Adrenal gland (tissue), 12 donors: ENCODE results near the gene RPL28. TPM values are rescaled to one million over a fixed set of nuclear protein-coding genes. Genes with fewer than 3 reads are reported as not detected.
"Not testable (repeated sequence)": the region's sequence is repeated elsewhere in the genome, so short reads cannot be mapped to it uniquely, and the experiment has no call there.

ENCODE experiments used
- DNase-seq, 7 donors: peaks; one replicate each; pipeline ENCODE4 v3.0.0-alpha.2; 2019 to 2020
- H3K27ac ChIP-seq, 5 donors: fragments of 200-600 bp; sonication (generic) in 4 of 5; 1 replicate in 3 of 5; 2 replicates in 2 of 5; pipeline versions ENCODE4 v1.5.1 to v1.8.0; 2016 to 2020; ENCODE audit warnings: mild to moderate bottlenecking in 1 of 5
- H3K27me3 ChIP-seq: fragments of 200-600 bp; 2 replicates; pipeline ENCODE4 v1.8.0; 2021
- H3K36me3 ChIP-seq, 2 donors: fragments of 200-600 bp; replicated peaks in 1 of 2; 1 replicate in 1 of 2; 2 replicates in 1 of 2; pipeline versions ENCODE4 v1.5.1 to v1.8.0; 2018 to 2022
- H3K4me1 ChIP-seq, 2 donors: fragments of 200-600 bp; replicated peaks in 1 of 2; 1 replicate in 1 of 2; 2 replicates in 1 of 2; pipeline versions ENCODE4 v1.5.1 to v1.8.0; 2018 to 2021
- H3K4me3 ChIP-seq, 4 donors: fragments of 200-600 bp; sonication (generic) in 3 of 4; one replicate each; pipeline ENCODE4 v1.5.1; 2016 to 2018
- H3K9me3 ChIP-seq, 3 donors: fragments of 200-600 bp; sonication (generic) in 1 of 3; replicated peaks in 1 of 3; 1 replicate in 2 of 3; 2 replicates in 1 of 3; pipeline versions ENCODE4 v1.5.1 to v1.8.0; 2016 to 2021
- POLR2A ChIP-seq, 2 donors: fragments of 450-650 bp; IDR thresholded peaks; one replicate each; pipeline ENCODE4 v1.6.1; 2017; ENCODE audit warnings: antibody characterized with exemption in 2 of 2, mild to moderate bottlenecking in 2 of 2, moderate library complexity in 1 of 2
- WGBS, 4 donors: extraction: QIAGEN DNeasy Blood & Tissue Kit in 2 of 4; methylation state at CpG; one replicate each; pipeline versions ENCODE4 v1.1.5 to v1.1.7; 2013 to 2017; 5-methylcytosine and 5-hydroxymethylcytosine counted together
- intact Hi-C, 2 donors: fragments of 100-400 bp; cut with DNase I; formaldehyde crosslinking; loops; one replicate each; pipeline versions ENCODE4 v1.14.1 to v1.15.0; 2022 to 2023
- polyA plus RNA-seq, 3 donors: library from polyadenylated mRNA; stranded (reverse); fragments of 200-250 nt in 2 of 3; fragments of 350-450 nt in 1 of 3; fragmentation: Illumina TruSeq in 1 of 3; extraction: RNeasy Lipid Tissue Mini Kit (QIAGEN cat#74804) in 1 of 3; gene quantifications; one replicate each; pipeline ENCODE4 v1.2.3, GENCODE V29; 2013 to 2014
- total RNA-seq, 9 donors: library from RNA; depleted of rRNA in 4 of 9; stranded (reverse); fragments of >200 nt in 4 of 9; fragments of 120-200 nt in 1 of 9; fragmentation: NEBNext Ultra II Directional in 1 of 9; extraction: Animal tissue kit (Norgen Biotek cat#: 25700) in 1 of 9; gene quantifications; one replicate each; pipeline versions ENCODE4 v1.1.0 to v1.2.4, GENCODE V29; 2013 to 2023
- TF ChIP-seq, protein P1 (sequence below), 6 experiments: fragments of 450-650 bp in 4 of 6; fragments of 200-600 bp in 2 of 6; sonication (generic) in 1 of 6; IDR thresholded peaks; 1 replicate in 5 of 6; 2 replicates in 1 of 6; pipeline versions ENCODE4 v1.5.1 to v1.8.0; 2016 to 2021; ENCODE audit warnings: antibody characterized with exemption in 6 of 6, mild to moderate bottlenecking in 2 of 6, moderate library complexity in 1 of 6
- donor health status: healthy with polysubstance abuse.
- donor health status: Bipolar disorder and iron deficiency.
- donor health status: DM: yes; HTN: yes; CAD: no.
- donor health status: DM: no; HTN: no; CAD: no.
- donor health status: DM: no; HTN: no; CAD: no.
- donor health status: DM: yes; HTN: yes; CAD: no.

RPL28 gene
- total and polyA plus RNA-seq, 12 donors, result 194 to 2,804 (median 1,045) TPM

DNA sequence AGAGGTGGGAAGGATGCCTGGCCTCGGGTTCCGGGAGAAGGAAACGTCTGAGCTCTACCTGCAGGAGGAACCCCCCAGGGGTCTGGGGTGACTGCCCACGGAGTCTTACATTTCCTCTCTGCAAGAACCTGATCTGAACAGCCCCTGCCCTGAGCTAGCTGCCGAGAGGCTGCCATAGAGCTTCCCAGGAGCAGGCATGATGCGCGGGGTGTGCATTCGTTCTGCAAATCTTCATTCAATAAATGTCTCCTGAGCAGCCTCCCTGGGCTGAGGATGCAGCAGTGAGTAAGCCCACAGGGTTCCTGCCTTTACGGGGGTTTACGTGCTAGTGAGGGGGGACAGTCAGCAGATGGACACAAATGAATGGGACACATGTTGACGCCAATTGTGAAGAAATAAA is 58.9 kb downstream of the RPL28 start:
- peaks cover 51% of the 10 kb centered on the region for H3K27me3 ChIP-seq
- no peaks in the 10 kb centered on the region for H3K4me1 ChIP-seq
- intact Hi-C loops, result no loop called here
- DNase-seq, result no peak
- no peak overlapping the region for H3K4me3 ChIP-seq
- no peak overlapping the region for H3K27ac ChIP-seq
- 31 to 50% (median 45%) methylated on average over 8 to 11 of the region's 11 CpGs for WGBS, 4 donors
- H3K9me3 ChIP-seq, result no peaks in the 10 kb centered on the region
- no peaks in the 10 kb centered on the region for H3K36me3 ChIP-seq
- TF ChIP-seq POLR2A (IDR thresholded peaks at IDR 0.05), result no peak
- TF ChIP-seq, protein P1, sequence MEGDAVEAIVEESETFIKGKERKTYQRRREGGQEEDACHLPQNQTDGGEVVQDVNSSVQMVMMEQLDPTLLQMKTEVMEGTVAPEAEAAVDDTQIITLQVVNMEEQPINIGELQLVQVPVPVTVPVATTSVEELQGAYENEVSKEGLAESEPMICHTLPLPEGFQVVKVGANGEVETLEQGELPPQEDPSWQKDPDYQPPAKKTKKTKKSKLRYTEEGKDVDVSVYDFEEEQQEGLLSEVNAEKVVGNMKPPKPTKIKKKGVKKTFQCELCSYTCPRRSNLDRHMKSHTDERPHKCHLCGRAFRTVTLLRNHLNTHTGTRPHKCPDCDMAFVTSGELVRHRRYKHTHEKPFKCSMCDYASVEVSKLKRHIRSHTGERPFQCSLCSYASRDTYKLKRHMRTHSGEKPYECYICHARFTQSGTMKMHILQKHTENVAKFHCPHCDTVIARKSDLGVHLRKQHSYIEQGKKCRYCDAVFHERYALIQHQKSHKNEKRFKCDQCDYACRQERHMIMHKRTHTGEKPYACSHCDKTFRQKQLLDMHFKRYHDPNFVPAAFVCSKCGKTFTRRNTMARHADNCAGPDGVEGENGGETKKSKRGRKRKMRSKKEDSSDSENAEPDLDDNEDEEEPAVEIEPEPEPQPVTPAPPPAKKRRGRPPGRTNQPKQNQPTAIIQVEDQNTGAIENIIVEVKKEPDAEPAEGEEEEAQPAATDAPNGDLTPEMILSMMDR (IDR thresholded peaks at IDR 0.05), result no peak

DNA sequence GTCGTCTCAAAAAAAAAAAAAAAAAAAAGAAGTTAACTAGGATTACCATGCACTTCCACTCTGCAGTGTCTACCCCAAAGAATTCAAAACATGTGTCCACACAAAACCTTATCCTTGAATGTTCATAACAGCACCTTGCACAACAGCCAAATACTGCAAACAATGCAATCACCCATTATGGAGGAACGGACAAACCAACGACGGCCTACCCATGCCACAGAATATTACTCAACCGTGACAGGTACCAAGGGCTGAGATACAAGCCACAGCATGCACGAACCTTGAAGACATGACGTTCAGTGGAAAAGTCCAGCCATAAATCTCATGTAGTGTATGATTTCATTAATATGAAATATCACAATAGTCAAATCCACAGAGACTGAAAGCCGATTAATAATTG is 60.3 kb downstream of the RPL28 start:
- Histone ChIP-seq H3K4me3 (no peak overlapping the region), H3K9me3 (no peaks in the 10 kb centered on the region), H3K27ac (no peak overlapping the region), H3K27me3 (peaks cover 41% of the 10 kb centered on the region), H3K36me3 (no peaks in the 10 kb centered on the region), H3K4me1 (no peaks in the 10 kb centered on the region)
- intact Hi-C loops, result no loop called here
- WGBS, 4 donors, result 47 to 60% (median 50%) methylated on average over 7 to 8 of the region's 8 CpGs
- TF ChIP-seq POLR2A (IDR thresholded peaks at IDR 0.05), result no peak
- TF ChIP-seq, protein P1 (IDR thresholded peaks at IDR 0.05), result no peak
- no peak for DNase-seq

DNA sequence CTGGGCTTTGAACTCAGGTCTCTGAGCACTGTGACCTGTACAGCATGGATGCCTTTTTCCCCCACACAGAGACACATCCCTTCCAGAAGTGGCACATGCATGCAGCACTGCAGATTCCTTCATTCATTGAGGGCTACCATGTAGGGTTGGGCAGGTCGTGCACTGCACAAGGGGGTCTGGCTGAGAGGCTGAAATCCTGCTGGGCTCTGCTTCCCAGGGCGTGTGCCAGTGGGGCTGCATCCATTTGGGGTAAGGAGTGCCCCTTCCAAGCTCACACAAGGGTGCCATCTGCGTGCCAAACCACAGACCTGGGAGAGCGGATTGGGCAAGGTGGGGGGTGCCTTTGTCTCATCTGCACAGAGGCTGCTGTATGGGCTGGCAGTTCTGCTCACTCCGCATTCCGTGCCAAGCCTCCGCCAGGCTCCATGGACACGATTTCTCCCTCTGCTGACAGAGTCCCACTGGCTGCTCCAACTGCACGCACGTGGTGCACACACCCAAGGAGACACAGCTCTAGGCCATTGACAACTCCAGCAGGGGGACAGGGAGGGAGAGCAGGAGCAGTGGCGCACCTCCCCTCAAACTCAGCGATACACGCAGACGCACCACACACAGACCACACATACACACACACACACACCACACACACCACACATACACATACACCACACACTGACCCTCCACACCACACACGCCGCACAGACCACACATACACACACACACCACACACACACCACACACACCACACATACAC is 61.9 kb downstream of the RPL28 start:
- H3K27ac ChIP-seq, result no peak overlapping the region
- H3K4me1 ChIP-seq, result peaks cover 9 to 11% of the 10 kb centered on the region in 2 donors
- H3K9me3 ChIP-seq, result no peaks in the 10 kb centered on the region
- DNase-seq, result peak in 2 of 7 donors; percentile 35 to 63
- H3K4me3 ChIP-seq, result no peak overlapping the region
- intact Hi-C loops, result no loop called here
- peaks cover 42% of the 10 kb centered on the region for H3K27me3 ChIP-seq
- 27 to 31% (median 29%) methylated on average over 12 to 16 of the region's 16 CpGs for WGBS, 4 donors
- no peaks in the 10 kb centered on the region for H3K36me3 ChIP-seq
- no peak for TF ChIP-seq POLR2A (IDR thresholded peaks at IDR 0.05)
- TF ChIP-seq, protein P1 (IDR thresholded peaks at IDR 0.05), result no peak

DNA sequence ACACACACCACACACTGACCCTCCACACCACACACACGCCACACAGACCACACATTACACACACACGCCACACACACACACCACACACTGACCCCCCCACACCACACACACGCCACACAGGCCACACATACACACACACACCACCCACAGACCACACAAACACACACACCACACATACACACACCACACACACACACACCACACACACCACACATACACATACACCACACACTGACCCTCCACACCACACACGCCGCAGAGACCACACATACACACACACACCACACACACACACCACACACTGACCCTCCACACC is 62.4 kb downstream of the RPL28 start:
- H3K36me3 ChIP-seq, H3K9me3 ChIP-seq, H3K4me3 ChIP-seq, H3K27ac ChIP-seq, DNase-seq, intact Hi-C loops: not testable (repeated sequence)
- H3K4me1 ChIP-seq, result peaks cover 11% of the 10 kb centered on the region in 2 donors
- peaks cover 42% of the 10 kb centered on the region for H3K27me3 ChIP-seq
- 84 to 87% (median 84%) methylated on average over 4 to 5 of the region's 5 CpGs for WGBS, 4 donors

DNA sequence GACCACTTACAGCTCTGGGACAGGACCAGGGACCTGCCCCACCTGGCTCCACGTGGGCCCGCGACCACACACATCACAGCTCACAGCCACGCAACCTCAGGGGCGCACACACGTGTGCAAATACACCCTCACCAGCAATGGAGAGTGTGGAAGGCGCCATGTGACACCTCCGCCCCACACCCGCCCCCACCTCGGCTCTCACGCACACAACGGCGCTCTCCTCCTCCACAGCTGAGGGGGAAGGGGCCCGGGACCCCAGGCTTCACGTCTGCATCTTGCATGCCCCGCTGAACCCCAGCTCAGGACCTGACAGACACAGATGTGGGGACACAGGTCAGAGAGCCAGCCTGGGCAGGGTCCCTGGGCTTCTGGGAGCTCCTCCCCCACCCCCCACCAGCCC is 63.7 kb downstream of the RPL28 start:
- Histone ChIP-seq H3K4me1 (peaks cover 11% of the 10 kb centered on the region in 2 donors), H3K27me3 (peaks cover 30% of the 10 kb centered on the region), H3K9me3 (no peaks in the 10 kb centered on the region), H3K4me3 (no peak overlapping the region), H3K27ac (no peak overlapping the region), H3K36me3 (no peaks in the 10 kb centered on the region)
- WGBS, 4 donors, result 29 to 71% (median 30%) methylated on average over 4 to 16 of the region's 16 CpGs; no CpG with 5 or more reads in 1 of the 4 donors
- intact Hi-C loops, result no loop called here
- TF ChIP-seq, protein P1 (IDR thresholded peaks at IDR 0.05), result no peak
- TF ChIP-seq POLR2A (IDR thresholded peaks at IDR 0.05), result no peak
- no peak for DNase-seq
